ENCODE data around the gene EPAS1. TPM values are rescaled to one million over a fixed set of nuclear protein-coding genes. Genes with fewer than 3 reads are reported as not detected.

EPAS1 gene
- total and polyA plus RNA-seq, 2 of the 8 experiments (the other 6 are each of a cell fraction or from before 2014, with no cell fraction given), result 2.0 to 4.9 TPM

DNA sequence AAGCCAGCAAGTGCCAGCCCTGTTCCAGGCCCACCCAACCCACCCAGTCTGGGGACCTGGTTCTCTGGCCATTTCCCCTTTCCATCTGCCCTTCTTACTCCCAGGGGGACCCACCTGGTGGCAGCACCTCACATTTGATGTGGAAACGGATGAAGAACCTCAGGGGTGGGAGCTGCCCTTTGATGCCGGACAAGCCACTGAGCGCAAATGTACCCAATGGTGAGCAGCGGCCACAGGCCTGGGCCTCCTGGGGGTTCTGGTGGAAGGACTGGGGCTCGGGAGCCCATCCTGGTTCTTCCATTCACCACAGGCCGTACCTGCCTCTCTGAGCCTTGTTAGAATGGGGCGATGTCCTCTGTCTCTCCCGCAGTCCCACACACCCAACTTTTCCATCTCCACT, 84.7 kb downstream of the EPAS1 start (continued):
- TF ChIP-seq, protein P1, sequence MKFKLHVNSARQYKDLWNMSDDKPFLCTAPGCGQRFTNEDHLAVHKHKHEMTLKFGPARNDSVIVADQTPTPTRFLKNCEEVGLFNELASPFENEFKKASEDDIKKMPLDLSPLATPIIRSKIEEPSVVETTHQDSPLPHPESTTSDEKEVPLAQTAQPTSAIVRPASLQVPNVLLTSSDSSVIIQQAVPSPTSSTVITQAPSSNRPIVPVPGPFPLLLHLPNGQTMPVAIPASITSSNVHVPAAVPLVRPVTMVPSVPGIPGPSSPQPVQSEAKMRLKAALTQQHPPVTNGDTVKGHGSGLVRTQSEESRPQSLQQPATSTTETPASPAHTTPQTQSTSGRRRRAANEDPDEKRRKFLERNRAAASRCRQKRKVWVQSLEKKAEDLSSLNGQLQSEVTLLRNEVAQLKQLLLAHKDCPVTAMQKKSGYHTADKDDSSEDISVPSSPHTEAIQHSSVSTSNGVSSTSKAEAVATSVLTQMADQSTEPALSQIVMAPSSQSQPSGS (IDR thresholded peaks at IDR 0.05; ENCODE audit: low read length), result no peak
- TF ChIP-seq BCL11A (IDR thresholded peaks at IDR 0.05; ENCODE audit: low read depth in 2 of 2, low read length in 2 of 2) (no peak), RAD21 (IDR thresholded peaks at IDR 0.05 in 1 of 2, conservative IDR thresholded peaks at IDR 0.05 in 1 of 2; ENCODE audit: low read depth in 2 of 2, low read length in 2 of 2) (no peak), KDM1A (IDR thresholded peaks at IDR 0.05; ENCODE audit: borderline replicate concordance, low read length) (no peak), POU5F1 (IDR thresholded peaks at IDR 0.05; ENCODE audit: low read depth, low read length) (no peak), SAP30 (IDR thresholded peaks at IDR 0.05; ENCODE audit: insufficient read depth, insufficient replicate concordance, low read length) (no peak), CEBPB (IDR thresholded peaks at IDR 0.05; ENCODE audit: low read depth, low read length) (no peak)
